Transverse colon (tissue), 4 donors: ENCODE results near the gene OR5H1. TPM values are rescaled to one million over a fixed set of nuclear protein-coding genes. Genes with fewer than 3 reads are reported as not detected.
"Not testable (repeated sequence)": the region's sequence is repeated elsewhere in the genome, so short reads cannot be mapped to it uniquely, and the experiment has no call there.

ENCODE experiments used
- DNase-seq: peaks from one replicate; pipeline ENCODE4 v3.0.0-alpha.2; 2019
- H3K27ac ChIP-seq, 4 donors: fragments of 200-600 bp; sonication (generic); 2 replicates each; pipeline ENCODE4 v1.5.1; 2016 to 2018; ENCODE audit warnings: inconsistent platforms in 4 of 4
- H3K27me3 ChIP-seq: fragments of 200-600 bp; sonication (generic); 2 replicates; pipeline ENCODE4 v1.5.1; 2017; ENCODE audit warnings: inconsistent platforms
- H3K36me3 ChIP-seq, 4 donors: fragments of 200-600 bp; sonication (generic); 2 replicates each; pipeline ENCODE4 v1.5.1; 2017 to 2019; ENCODE audit warnings: inconsistent platforms in 4 of 4
- H3K4me1 ChIP-seq, 4 donors: fragments of 200-600 bp; sonication (generic); 2 replicates each; pipeline ENCODE4 v1.5.1; 2017 to 2020; ENCODE audit warnings: inconsistent platforms in 4 of 4
- H3K4me3 ChIP-seq, 4 donors: fragments of 200-600 bp; sonication (generic); 1 replicate in 1 of 4; 2 replicates in 3 of 4; pipeline versions ENCODE4 v1.5.1 to v1.6.1; 2017 to 2019; ENCODE audit warnings: inconsistent platforms in 4 of 4
- H3K9me3 ChIP-seq, 2 donors: fragments of 200-600 bp; sonication (generic); 2 replicates each; pipeline ENCODE4 v1.5.1; 2017 to 2019; ENCODE audit warnings: inconsistent platforms in 2 of 2
- EP300 ChIP-seq: sonication (generic); formaldehyde crosslinking; IDR thresholded peaks from one replicate; pipeline ENCODE4 v1.6.1; 2017; ENCODE audit warnings: antibody characterized with exemption, low read depth
- POLR2A ChIP-seq: fragments of 450-650 bp; IDR thresholded peaks from one replicate; pipeline ENCODE4 v1.6.1; 2016; ENCODE audit warnings: antibody characterized with exemption, mild to moderate bottlenecking, moderate library complexity
- POLR2AphosphoS5 ChIP-seq, 3 donors: sonication (generic); formaldehyde crosslinking; IDR thresholded peaks; one replicate each; pipeline ENCODE4 v1.6.1; 2016; ENCODE audit warnings: antibody characterized with exemption in 3 of 3
- WGBS, 2 donors: methylation state at CpG; one replicate each; pipeline ENCODE4 v1.1.5; 2018; ENCODE audit warnings: low coverage in 1 of 2; 5-methylcytosine and 5-hydroxymethylcytosine counted together
- in situ Hi-C, 4 donors: fragments of 200-750 bp; cut with MboI; loops; one replicate each; pipeline versions ENCODE4 v1.15.0 to v1.15.1; 2017; ENCODE audit warnings: low sequenced_read_pairs in 3 of 4, low pct_ligation_motif_present in 1 of 4, low pct_unique_long_range_greater_than_20kb in 1 of 4
- intact Hi-C: fragments of 100-400 bp; cut with DNase I; formaldehyde crosslinking; loops from one replicate; pipeline ENCODE4 v1.15.1; 2023; ENCODE audit warnings: low total_unique reads
- total RNA-seq, 4 donors: library from RNA; depleted of rRNA; stranded (reverse); fragments of >200 nt; gene quantifications; one replicate each; pipeline ENCODE4 v1.1.0, GENCODE V29; 2016
- TF ChIP-seq, protein P1 (sequence below), 5 experiments: fragments of 200-600 bp in 3 of 5; fragments of 450-650 bp in 2 of 5; sonication (generic) in 3 of 5; IDR thresholded peaks; 1 replicate in 2 of 5; 2 replicates in 3 of 5; pipeline ENCODE4 v1.5.1; 2016 to 2017; ENCODE audit warnings: antibody characterized with exemption in 5 of 5, inconsistent platforms in 3 of 5, mild to moderate bottlenecking in 2 of 5, moderate library complexity in 1 of 5

Gene OR5H1
- total RNA-seq, 4 donors from 2014 or later: not detected

DNA sequence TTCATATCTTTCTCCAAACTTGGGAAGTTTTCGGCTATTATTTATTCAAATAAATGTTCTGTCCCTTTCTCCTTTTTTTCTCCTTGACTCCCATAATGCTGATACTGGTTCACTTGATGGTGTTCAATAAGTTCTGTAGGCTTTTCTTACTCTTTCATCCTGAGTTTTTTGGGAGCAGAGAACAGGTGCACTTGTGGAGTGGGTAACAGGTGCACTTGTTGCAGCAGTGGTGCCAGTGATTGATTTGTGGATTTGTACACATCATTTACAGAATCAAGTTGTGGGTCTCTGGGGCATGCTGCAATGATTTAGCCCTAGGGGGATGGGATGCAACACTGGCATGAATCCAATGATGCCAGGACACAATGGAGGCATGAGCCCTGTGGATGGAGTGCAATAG lies 14.8 kb upstream of the OR5H1 start:
- intact Hi-C loops (no loop called here), in situ Hi-C loops (no loop called here)
- DNase-seq: no peak
- no peak overlapping the region for H3K4me3 ChIP-seq
- no peaks in the 10 kb centered on the region for H3K4me1 ChIP-seq
- H3K36me3 ChIP-seq: no peaks in the 10 kb centered on the region
- TF ChIP-seq, protein P1, sequence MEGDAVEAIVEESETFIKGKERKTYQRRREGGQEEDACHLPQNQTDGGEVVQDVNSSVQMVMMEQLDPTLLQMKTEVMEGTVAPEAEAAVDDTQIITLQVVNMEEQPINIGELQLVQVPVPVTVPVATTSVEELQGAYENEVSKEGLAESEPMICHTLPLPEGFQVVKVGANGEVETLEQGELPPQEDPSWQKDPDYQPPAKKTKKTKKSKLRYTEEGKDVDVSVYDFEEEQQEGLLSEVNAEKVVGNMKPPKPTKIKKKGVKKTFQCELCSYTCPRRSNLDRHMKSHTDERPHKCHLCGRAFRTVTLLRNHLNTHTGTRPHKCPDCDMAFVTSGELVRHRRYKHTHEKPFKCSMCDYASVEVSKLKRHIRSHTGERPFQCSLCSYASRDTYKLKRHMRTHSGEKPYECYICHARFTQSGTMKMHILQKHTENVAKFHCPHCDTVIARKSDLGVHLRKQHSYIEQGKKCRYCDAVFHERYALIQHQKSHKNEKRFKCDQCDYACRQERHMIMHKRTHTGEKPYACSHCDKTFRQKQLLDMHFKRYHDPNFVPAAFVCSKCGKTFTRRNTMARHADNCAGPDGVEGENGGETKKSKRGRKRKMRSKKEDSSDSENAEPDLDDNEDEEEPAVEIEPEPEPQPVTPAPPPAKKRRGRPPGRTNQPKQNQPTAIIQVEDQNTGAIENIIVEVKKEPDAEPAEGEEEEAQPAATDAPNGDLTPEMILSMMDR (IDR thresholded peaks at IDR 0.05): no peak
- TF ChIP-seq POLR2AphosphoS5 (IDR thresholded peaks at IDR 0.05): no peak
- TF ChIP-seq EP300: no peak
- TF ChIP-seq POLR2A: no peak
- 88 to 98% methylated on average over 1 of the region's 1 CpG for WGBS, 2 donors
- no peaks in the 10 kb centered on the region for H3K27me3 ChIP-seq
- H3K27ac ChIP-seq: no peak overlapping the region
- H3K9me3 ChIP-seq: no peaks in the 10 kb centered on the region

DNA sequence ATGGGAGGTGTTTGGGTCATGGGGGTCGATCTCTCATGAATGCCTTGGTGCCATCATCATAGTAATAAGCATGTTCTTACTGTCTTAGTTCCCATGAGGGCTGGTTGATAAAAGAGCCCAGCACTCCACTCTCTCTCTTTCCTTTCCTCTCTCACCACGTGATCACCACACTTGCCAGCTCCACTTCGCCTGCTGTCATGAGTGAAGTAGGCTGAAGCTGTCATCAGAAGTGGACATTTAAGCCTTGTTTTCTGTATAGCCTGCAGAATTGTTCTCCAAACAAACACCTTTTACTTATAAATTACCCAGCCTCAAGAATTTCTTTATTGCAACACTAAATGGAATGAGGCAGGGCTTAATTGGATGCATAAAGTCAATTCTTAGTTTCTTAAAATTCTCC lies 6.1 kb downstream of the OR5H1 start:
- Histone ChIP-seq H3K4me3 (no peak overlapping the region), H3K27me3 (no peaks in the 10 kb centered on the region), H3K4me1 (no peaks in the 10 kb centered on the region), H3K27ac (no peak overlapping the region), H3K36me3 (no peaks in the 10 kb centered on the region), H3K9me3 (no peaks in the 10 kb centered on the region)
- TF ChIP-seq POLR2AphosphoS5 (IDR thresholded peaks at IDR 0.05) (no peak), EP300 (no peak), POLR2A (no peak)
- TF ChIP-seq, protein P1 (IDR thresholded peaks at IDR 0.05): no peak
- no peak for DNase-seq
- in situ Hi-C loops: no loop called here
- intact Hi-C loops: no loop called here
- WGBS, 2 donors: 51 to 61% methylated on average over 2 to 3 of the region's 3 CpGs

DNA sequence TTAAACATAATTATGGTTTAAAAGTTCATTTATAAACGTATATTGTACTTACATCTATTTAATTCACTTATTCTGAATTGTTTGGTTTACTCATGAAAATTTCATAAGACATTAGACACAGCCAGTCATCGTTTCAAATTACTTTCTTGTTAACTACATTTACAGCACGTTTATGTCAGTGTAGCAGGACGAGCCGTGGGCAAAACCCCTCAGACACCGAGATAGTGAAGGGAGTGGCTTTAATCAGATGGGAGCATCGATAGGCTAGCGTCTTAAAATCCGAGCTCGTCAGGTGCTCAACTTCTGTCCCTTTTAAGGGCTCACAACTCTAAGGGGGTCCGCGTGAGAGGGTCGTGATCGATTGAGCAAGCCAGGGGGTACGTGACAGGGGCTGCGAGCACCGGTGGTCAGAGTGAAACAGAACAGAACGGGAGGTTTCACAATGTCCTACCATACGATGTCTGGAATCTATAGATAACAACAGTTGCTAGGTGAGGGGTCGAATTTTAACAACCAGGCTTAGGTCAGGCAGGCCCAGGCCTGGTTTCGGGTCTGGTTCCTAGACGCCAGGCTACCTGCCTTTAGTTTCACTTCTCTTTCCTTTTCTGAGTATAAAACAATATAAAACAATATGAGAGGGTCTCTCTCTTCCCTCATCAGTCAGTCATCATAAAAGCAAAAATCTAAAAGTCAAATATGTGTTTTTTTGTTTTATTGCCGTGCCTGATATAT lies 7.5 kb downstream of the OR5H1 start:
- H3K36me3 ChIP-seq, H3K27ac ChIP-seq, DNase-seq, intact Hi-C loops, H3K4me3 ChIP-seq, in situ Hi-C loops, H3K9me3 ChIP-seq, H3K27me3 ChIP-seq, H3K4me1 ChIP-seq: not testable (repeated sequence)
- 74 to 75% methylated on average over 16 to 23 of the region's 23 CpGs for WGBS, 2 donors

DNA sequence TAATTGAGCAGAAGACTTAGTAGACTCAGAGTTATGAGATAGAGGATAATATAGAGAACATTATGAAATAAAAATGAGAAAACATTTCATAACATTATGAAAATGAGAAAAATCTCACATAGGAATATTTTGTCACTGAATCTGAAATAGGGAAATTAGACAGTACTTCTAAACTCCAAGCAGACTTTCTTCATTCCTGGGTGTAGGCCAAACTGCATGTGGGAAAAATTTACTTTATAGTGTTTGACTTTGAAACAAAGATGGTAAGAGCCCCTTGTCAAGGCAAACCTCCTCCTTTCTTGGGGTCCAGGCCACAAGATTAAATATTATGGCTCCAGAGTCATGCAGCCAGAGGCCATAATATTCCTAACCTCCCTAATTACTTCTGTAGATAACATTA lies 10.0 kb downstream of the OR5H1 start:
- Histone ChIP-seq H3K36me3 (no peaks in the 10 kb centered on the region), H3K27me3 (no peaks in the 10 kb centered on the region), H3K27ac (no peak overlapping the region), H3K9me3 (no peaks in the 10 kb centered on the region), H3K4me1 (no peaks in the 10 kb centered on the region), H3K4me3 (no peak overlapping the region)
- no peak for DNase-seq
- in situ Hi-C loops: loop anchor here in 1 of 4 donors (5.0 kb wide), 1 partner anchor 42 kb away; no protein-coding TSS in a partner anchor
- intact Hi-C loops: no loop called here
- no peak for TF ChIP-seq POLR2A
- no peak for TF ChIP-seq POLR2AphosphoS5 (IDR thresholded peaks at IDR 0.05)
- TF ChIP-seq, protein P1 (IDR thresholded peaks at IDR 0.05): no peak
- TF ChIP-seq EP300: no peak

DNA sequence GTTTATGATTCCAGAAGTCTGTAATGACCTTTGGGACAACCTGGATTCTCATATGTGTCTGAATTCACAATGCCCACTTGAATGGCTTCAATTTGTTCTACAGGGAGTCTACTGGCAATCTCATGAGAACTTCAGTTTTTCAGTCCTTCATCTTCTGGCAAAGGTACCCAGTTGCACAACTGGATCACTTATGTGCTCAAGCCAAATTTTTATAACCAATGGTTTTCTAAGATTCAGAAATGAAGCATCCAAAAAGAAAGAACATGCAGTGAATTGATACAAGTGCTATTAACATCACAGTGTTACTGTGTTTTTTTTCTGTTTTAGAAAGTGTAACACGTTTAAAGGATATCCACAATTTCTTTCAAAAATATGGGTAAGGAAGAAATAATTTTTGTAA lies 16.7 kb downstream of the OR5H1 start, which contains the start of gene OR5H14:
Gene OR5H14 (plus strand): TSS at position 301 of the 400 bp plus-strand sequence. CDS start 1,907 bp downstream, outside the sequence.
- in situ Hi-C loops: no loop called here
- H3K4me1 ChIP-seq: no peaks in the 10 kb centered on the region
- H3K27me3 ChIP-seq: no peaks in the 10 kb centered on the region
- TF ChIP-seq POLR2AphosphoS5 (IDR thresholded peaks at IDR 0.05) (no peak), EP300 (no peak), POLR2A (no peak)
- TF ChIP-seq, protein P1 (IDR thresholded peaks at IDR 0.05): no peak
- H3K36me3 ChIP-seq: no peaks in the 10 kb centered on the region
- DNase-seq: no peak
- 64 to 69% methylated on average over 1 of the region's 1 CpG for WGBS, 2 donors
- no peak within 1 kb of the TSS for H3K4me3 ChIP-seq
- intact Hi-C loops: no loop called here
- H3K9me3 ChIP-seq: no peaks in the 10 kb centered on the region
- H3K27ac ChIP-seq: no peak within 1 kb of the TSS
